T-cell (primary cell): ENCODE measurements around the gene NPM3. TPM values are rescaled to one million over a fixed set of nuclear protein-coding genes. Genes with fewer than 3 reads are reported as not detected.

ENCODE experiments used
- ATAC-seq, 4 experiments: fragments of 200-7000 bp in 3 of 4; fragments of 150-1000 bp in 1 of 4; cut with Tn5 transposase; replicated peaks in 1 of 4; 1 replicate in 3 of 4; 2 replicates in 1 of 4; pipeline ENCODE4 v1.10.0; 2021; ENCODE audit warnings: moderate library complexity in 3 of 4, mild to moderate bottlenecking in 2 of 4, moderate number of reproducible peaks in 1 of 4
- CTCF ChIA-PET, 2 donors: fragments of 300-600 bp; sonication (Branson Sonifier 250); formaldehyde crosslinking; loops; one replicate each; lab custom pipeline; 2022; ENCODE audit warnings: antibody characterized with exemption in 2 of 2; lab: Charles Lee
- POLR2A ChIA-PET, 2 donors: fragments of 300-600 bp; sonication (Branson Sonifier 250); formaldehyde crosslinking; loops; one replicate each; lab custom pipeline; 2022; ENCODE audit warnings: antibody characterized with exemption in 2 of 2; lab: Charles Lee
- DNase-seq, 35 experiments: peaks; one replicate each; pipeline versions ENCODE4 v3.0.0 to v3.0.0-alpha.2; 2013 to 2023
- H3K27ac ChIP-seq: one replicate; pipeline ENCODE4 v1.5.1; 2013; ENCODE audit warnings: low read length
- H3K27me3 ChIP-seq, 2 experiments: replicated peaks in 1 of 2; 1 replicate in 1 of 2; 2 replicates in 1 of 2; pipeline versions ENCODE4 v1.6.1 to v1.7.0; 2013; ENCODE audit warnings: low read length in 1 of 2, mixed read lengths in 1 of 2; ENCODE audit not compliant: control insufficient read depth in 2 of 2, insufficient read depth in 2 of 2; ENCODE audit errors: extremely low read depth in 1 of 2
- H3K36me3 ChIP-seq, 2 donors: 1 replicate in 1 of 2; 2 replicates in 1 of 2; pipeline versions ENCODE4 v1.6.1 to v1.7.0; 2013; ENCODE audit warnings: low read length in 1 of 2; ENCODE audit not compliant: control insufficient read depth in 2 of 2, insufficient read depth in 1 of 2; ENCODE audit errors: extremely low read depth in 1 of 2
- H3K4me1 ChIP-seq, 2 experiments: 1 replicate in 1 of 2; 2 replicates in 1 of 2; pipeline versions ENCODE4 v1.6.1 to v1.7.0; 2013; ENCODE audit warnings: low read length in 2 of 2, mixed read lengths in 1 of 2; ENCODE audit not compliant: insufficient read depth in 2 of 2, control insufficient read depth in 1 of 2; ENCODE audit errors: extremely low read depth in 1 of 2
- H3K4me3 ChIP-seq, 2 donors: 1 replicate in 1 of 2; 2 replicates in 1 of 2; pipeline versions ENCODE4 v1.5.1 to v1.7.0; 2013; ENCODE audit warnings: mild to moderate bottlenecking in 2 of 2, low read length in 1 of 2, moderate library complexity in 1 of 2; ENCODE audit not compliant: control insufficient read depth in 1 of 2; ENCODE audit errors: extremely low read depth in 1 of 2
- H3K9me3 ChIP-seq: 2 replicates; pipeline ENCODE4 v1.7.0; 2013
- H3K27ac Mint-ChIP-seq, 2 donors: one replicate each; pipeline ENCODE4 v1.8.0; 2020 to 2021; ENCODE audit warnings: mild to moderate bottlenecking in 2 of 2, mixed read lengths in 2 of 2
- H3K27me3 Mint-ChIP-seq, 2 donors: one replicate each; pipeline ENCODE4 v1.8.0; 2021 to 2022; ENCODE audit warnings: mixed read lengths in 2 of 2
- H3K36me3 Mint-ChIP-seq: one replicate; pipeline ENCODE4 v1.8.0; 2021; ENCODE audit warnings: mixed read lengths
- H3K4me1 Mint-ChIP-seq, 3 donors: one replicate each; pipeline ENCODE4 v1.8.0; 2020 to 2022; ENCODE audit warnings: mixed read lengths in 3 of 3, mild to moderate bottlenecking in 1 of 3
- H3K4me3 Mint-ChIP-seq, 3 donors: one replicate each; pipeline ENCODE4 v1.8.0; 2020 to 2022; ENCODE audit warnings: mild to moderate bottlenecking in 3 of 3, mixed read lengths in 3 of 3, moderate library complexity in 3 of 3
- H3K9me3 Mint-ChIP-seq, 3 donors: one replicate each; pipeline ENCODE4 v1.8.0; 2020 to 2022; ENCODE audit warnings: mixed read lengths in 3 of 3
- WGBS: methylation state at CpG from one replicate; pipeline ENCODE4 v1.1.5; 2013; ENCODE audit warnings: missing lambda C conversion rate; ENCODE audit not compliant: insufficient coverage; 5-methylcytosine and 5-hydroxymethylcytosine counted together
- total RNA-seq, 35 experiments: library from RNA in 6 of 35; stranded (reverse) in 6 of 35; fragments of 120-200 nt in 1 of 35; gene quantifications; one replicate each; pipeline versions ENCODE4 v1.2.1 to v1.2.4 and lab custom pipeline; 2013 to 2026

NPM3 gene, protein sequence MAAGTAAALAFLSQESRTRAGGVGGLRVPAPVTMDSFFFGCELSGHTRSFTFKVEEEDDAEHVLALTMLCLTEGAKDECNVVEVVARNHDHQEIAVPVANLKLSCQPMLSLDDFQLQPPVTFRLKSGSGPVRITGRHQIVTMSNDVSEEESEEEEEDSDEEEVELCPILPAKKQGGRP
- total RNA-seq = 10 to 100 TPM; 13.1 to 29.7 (median 26.0) TPM
- total RNA-seq (2013) = 28.7 TPM
- 5.0 to 121 (median 10.6) reads per million in 29 experiments for total RNA-seq (lab: John Stamatoyannopoulos, UW)

DNA sequence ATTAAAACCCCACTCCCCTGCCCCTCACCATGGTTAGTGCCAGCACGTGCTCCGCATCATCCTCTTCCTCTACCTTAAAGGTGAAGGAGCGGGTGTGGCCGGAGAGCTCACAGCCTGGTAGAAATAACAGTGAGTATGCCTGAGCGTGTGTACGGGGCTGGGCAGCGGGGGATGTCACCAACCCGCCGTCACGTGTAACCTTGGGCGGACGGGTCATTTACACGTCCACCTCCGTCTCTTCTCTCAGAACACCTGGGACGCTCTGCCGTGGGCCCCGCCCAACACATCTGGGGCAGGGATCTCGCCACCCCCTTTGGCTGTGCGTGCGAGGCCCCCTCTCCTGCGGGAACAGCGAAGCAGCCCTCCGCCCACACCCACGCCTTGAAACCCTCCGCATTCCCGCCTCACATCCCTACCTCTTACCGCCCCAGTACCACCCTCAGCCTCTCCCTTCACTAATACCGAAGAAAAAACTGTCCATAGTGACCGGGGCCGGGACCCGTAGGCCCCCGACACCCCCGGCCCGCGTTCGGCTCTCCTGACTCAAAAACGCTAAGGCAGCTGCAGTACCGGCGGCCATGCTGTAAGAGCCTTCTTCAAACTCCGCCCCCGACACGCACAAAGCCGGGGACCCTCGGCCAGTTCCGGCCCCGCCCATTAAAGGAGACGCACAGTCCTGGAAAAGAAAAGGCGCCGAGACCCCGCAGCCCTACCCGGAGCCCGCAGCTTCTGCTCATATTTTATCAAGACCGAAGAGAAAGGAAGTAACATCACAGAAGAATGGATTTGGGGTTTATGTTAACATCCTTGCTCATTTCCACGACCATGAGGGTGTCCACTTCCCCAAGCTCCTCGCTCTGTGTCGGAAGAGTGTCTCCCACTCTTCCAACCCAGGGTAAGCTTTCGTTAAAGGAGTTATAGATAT, at the start of gene NPM3:
NPM3 (minus strand) TSS at position 636 of the 925 bp plus-strand sequence; CDS start at position 580, 56 bp downstream.
- Histone ChIP-seq H3K4me3 (peak within 1 kb of the TSS; percentile 67 to 95), H3K27ac (peak within 1 kb of the TSS; percentile 68), H3K4me1 (peaks cover 27 to 55% of the 10 kb centered on the region in 2 experiments), H3K27me3 (peaks cover 3 to 24% of the 10 kb centered on the region in 2 experiments), H3K9me3 (no peaks in the 10 kb centered on the region), H3K36me3 (peaks cover 7 to 33% of the 10 kb centered on the region in 2 donors)
- H3K36me3 Mint-ChIP-seq = peaks cover 19% of the 10 kb centered on the region
- H3K4me3 Mint-ChIP-seq = peak within 1 kb of the TSS; percentile 97 to 100 (median 100)
- H3K9me3 Mint-ChIP-seq = no peaks in the 10 kb centered on the region
- DNase-seq (peak; percentile 59 to 83 (median 75)), ATAC-seq (peak; percentile 78 to 80 (median 79))
- under 1% methylated on average over 36 of the region's 57 CpGs for WGBS
- H3K4me1 Mint-ChIP-seq = peaks cover 63 to 73% (median 71%) of the 10 kb centered on the region in 3 donors
- peaks cover 9% of the 10 kb centered on the region in 2 donors for H3K27me3 Mint-ChIP-seq
- POLR2A ChIA-PET = interaction anchor here (0.6 to 1.1 kb wide), 6 partner anchors 14 to 1511 kb away, joined by 3 to 10 read pairs (median 4); partner anchors contain the start of gene OGA (in 2 of the 2)
- H3K27ac Mint-ChIP-seq = peak within 1 kb of the TSS; percentile 94
- CTCF ChIA-PET = interaction anchor here in 1 of 2 donors (0.5 to 2.2 kb wide), 5 partner anchors 12 to 302 kb away, joined by 3 to 9 read pairs (median 3); partner anchors contain the start of gene OGA

DNA sequence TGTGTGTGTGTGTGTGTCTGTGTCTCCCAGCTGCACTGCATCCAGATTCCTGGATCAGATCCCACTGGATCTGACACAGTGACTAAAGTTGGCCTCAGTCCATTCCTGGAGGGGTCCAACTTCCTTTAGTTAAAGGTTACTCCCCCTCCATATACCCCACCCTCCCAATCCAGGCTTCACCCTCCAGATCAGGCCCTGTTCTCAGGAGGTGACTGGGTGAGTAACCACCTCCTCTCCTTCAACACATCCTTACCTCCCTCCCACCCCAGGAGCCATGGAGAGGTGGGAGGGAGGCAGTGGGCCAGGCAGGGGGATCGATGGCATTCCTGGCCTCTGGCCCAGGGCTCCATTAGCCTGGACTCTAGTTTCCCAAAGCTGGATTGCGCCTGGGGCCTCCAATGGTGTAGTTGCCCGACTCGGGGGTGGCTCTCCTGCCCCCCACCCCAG, 49.1 kb upstream of the NPM3 start:
- H3K9me3 ChIP-seq = no peaks in the 10 kb centered on the region
- H3K36me3 Mint-ChIP-seq = no peaks in the 10 kb centered on the region
- H3K27ac Mint-ChIP-seq = peak overlapping the region; percentile 93 to 98
- DNase-seq = no peak
- no peaks in the 10 kb centered on the region for H3K9me3 Mint-ChIP-seq
- no peak overlapping the region for H3K4me3 ChIP-seq
- ChIA-PET CTCF (interaction anchor here (1.0 to 1.6 kb wide), 3 partner anchors 9 to 14 kb away, joined by 3 to 5 read pairs (median 5); partner anchors contain the start of gene OGA (in 1 of the 2)), POLR2A (no interaction called here)
- H3K36me3 ChIP-seq = peaks cover 0 to 5% of the 10 kb centered on the region in 2 donors
- ATAC-seq = no peak
- H3K27me3 ChIP-seq = no peaks in the 10 kb centered on the region
- H3K4me1 ChIP-seq = peaks cover 45 to 79% of the 10 kb centered on the region in 2 experiments
- H3K27ac ChIP-seq = peak overlapping the region; percentile 93
- 95% methylated on average over 3 of the region's 4 CpGs for WGBS
- peak overlapping the region in 1 of 3 donors; percentile 94 for H3K4me3 Mint-ChIP-seq
- H3K27me3 Mint-ChIP-seq = no peaks in the 10 kb centered on the region
- H3K4me1 Mint-ChIP-seq = peaks cover 59 to 65% (median 60%) of the 10 kb centered on the region in 3 donors

DNA sequence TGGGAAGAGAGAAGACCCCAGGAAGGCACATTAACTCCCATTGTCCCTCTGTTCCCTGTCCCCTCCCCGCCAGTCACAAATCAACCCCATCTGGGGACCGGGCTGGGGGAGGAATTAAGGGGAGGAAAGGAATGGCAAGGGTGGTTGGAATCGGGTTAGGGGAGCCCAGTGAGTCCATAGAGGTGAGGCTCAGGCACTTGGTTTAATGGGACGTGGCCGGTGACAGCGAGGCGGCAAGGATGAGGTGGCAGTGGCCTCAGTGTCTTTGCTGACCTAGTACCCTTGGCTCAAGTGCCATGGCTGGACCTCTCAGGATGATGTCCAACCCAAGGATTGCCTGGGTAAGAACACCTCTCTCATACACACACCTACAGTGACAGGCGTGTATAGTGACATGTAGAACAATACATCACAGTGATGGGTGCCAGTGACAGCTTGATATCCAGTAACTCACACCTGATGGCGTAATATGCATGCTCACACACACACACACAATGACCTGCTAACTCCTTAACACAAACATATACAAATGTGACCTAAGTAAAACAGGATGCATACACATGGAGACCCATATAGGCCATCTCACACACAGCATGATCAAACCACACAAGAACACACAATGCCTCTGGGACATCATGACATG, 48.0 kb upstream of the NPM3 start:
- no peaks in the 10 kb centered on the region for H3K27me3 Mint-ChIP-seq
- Histone ChIP-seq H3K4me3 (peak overlapping the region; percentile 28 to 54), H3K27me3 (no peaks in the 10 kb centered on the region), H3K9me3 (no peaks in the 10 kb centered on the region), H3K36me3 (peaks cover 0 to 5% of the 10 kb centered on the region in 2 donors), H3K4me1 (peaks cover 45 to 77% of the 10 kb centered on the region in 2 experiments), H3K27ac (peak overlapping the region; percentile 93)
- no peak for ATAC-seq
- peak overlapping the region; percentile 98 to 99 for H3K27ac Mint-ChIP-seq
- no peaks in the 10 kb centered on the region for H3K36me3 Mint-ChIP-seq
- CTCF ChIA-PET = interaction anchor here (0.6 to 1.6 kb wide), 3 partner anchors 9 to 612 kb away, joined by 3 to 9 read pairs (median 5); no protein-coding TSS in a partner anchor
- POLR2A ChIA-PET = no interaction called here
- WGBS = 51% methylated on average over 2 of the region's 9 CpGs
- no peaks in the 10 kb centered on the region for H3K9me3 Mint-ChIP-seq
- DNase-seq = no peak
- peak overlapping the region; percentile 78 to 94 (median 80) for H3K4me3 Mint-ChIP-seq
- H3K4me1 Mint-ChIP-seq = peaks cover 59 to 63% (median 60%) of the 10 kb centered on the region in 3 donors

DNA sequence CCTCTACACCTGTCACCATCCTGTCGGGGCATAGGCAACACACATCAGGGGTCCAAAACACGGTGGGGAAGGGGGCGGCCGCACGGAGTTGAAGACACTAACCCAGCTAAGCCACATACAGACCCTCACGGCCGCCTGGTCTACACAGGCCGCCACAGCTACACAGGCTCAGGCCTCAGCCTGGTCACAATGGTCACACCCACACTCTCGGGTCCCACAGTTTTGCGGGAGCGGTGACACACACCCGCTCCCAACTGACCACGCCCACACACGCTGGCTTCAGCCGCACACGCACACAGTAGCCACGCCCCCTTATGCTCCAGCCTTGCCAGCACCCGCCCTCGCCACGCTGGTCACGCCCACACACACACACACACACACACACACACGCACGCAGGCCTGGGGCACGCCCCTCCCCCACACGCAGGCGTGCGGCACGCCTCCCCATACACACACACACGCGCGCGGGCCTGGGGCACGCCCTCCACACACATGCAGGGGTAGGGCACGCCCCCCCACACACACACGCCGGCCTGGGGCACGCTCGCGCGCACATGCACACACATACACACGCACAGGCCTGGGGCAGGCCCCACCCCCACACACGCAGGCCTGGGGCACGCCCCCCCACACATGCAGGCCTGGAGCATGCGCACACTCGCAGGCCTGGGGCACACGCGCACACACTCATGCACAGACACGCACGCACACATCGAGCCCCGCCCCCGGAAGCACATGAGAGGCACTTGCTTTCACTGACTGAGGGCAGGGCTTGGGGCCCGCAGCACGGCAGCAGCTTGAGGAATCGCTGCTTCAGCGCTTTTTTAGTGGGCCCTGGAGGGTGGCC, 47.3 kb upstream of the NPM3 start:
- peaks cover 42 to 70% of the 10 kb centered on the region in 2 experiments for H3K4me1 ChIP-seq
- H3K9me3 ChIP-seq = no peaks in the 10 kb centered on the region
- POLR2A ChIA-PET = no interaction called here
- H3K36me3 Mint-ChIP-seq = no peaks in the 10 kb centered on the region
- no peaks in the 10 kb centered on the region for H3K27me3 ChIP-seq
- peak; percentile 79 to 82 (median 80) for ATAC-seq
- peak overlapping the region; percentile 98 to 99 for H3K27ac Mint-ChIP-seq
- H3K4me1 Mint-ChIP-seq = peaks cover 52 to 58% (median 54%) of the 10 kb centered on the region in 3 donors
- no peaks in the 10 kb centered on the region for H3K9me3 Mint-ChIP-seq
- DNase-seq = peak; percentile 87 to 97 (median 93)
- H3K27me3 Mint-ChIP-seq = no peaks in the 10 kb centered on the region
- CTCF ChIA-PET = interaction anchor here in 1 of 2 donors (1.4 to 1.5 kb wide), 2 partner anchors 9 to 10 kb away, joined by 4 to 9 read pairs; no protein-coding TSS in a partner anchor
- H3K27ac ChIP-seq = peak overlapping the region; percentile 93
- peak overlapping the region; percentile 78 to 94 (median 80) for H3K4me3 Mint-ChIP-seq
- peaks cover 0 to 5% of the 10 kb centered on the region in 2 donors for H3K36me3 ChIP-seq
- 3% methylated on average over 39 of the region's 56 CpGs for WGBS
- peak overlapping the region; percentile 28 to 54 for H3K4me3 ChIP-seq

DNA sequence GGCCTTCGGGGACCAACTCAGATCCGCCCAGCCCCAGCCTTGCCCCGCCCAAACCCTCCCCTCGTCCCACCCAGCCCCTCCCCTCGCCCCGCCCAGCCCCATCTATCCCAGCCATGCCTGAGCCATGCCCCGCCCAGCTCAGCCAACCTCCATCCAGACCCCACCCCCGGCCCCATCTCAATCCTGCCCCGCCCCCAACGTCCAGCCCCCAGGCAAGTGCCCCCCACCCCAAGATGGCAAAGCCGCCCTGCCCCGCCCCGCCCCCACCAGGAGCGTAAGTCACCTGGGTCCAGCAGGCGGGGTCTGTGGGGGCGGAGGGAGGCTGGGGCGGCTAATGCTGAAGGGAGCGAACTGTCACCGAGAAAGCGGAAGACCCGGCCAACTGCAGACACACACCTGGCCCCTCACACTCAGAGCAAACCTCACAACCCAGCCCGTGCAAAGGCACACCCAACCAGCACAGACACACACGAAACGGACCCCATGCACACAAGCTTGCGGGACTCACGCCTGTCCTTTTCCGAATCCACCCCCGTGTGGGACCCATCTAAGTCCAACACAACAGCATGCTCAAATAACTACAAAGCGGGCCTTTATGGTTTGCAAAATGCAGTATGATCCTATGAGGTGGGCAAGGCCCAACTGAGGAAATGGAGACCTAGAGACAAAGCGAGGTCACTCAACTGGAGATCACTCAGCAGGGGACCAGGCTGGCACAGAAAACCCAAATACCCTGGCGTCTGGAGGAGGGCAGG, 46.5 kb upstream of the NPM3 start:
- ChIA-PET POLR2A (no interaction called here), CTCF (interaction anchor here (0.6 to 1.4 kb wide), 3 partner anchors 11 to 34 kb away, joined by 4 read pairs; no protein-coding TSS in a partner anchor)
- Mint-ChIP-seq H3K9me3 (no peaks in the 10 kb centered on the region), H3K4me3 (peak overlapping the region; percentile 78 to 94 (median 80)), H3K4me1 (peaks cover 44 to 52% (median 49%) of the 10 kb centered on the region in 3 donors), H3K36me3 (no peaks in the 10 kb centered on the region), H3K27ac (peak overlapping the region; percentile 98 to 99), H3K27me3 (no peaks in the 10 kb centered on the region)
- peak overlapping the region; percentile 93 for H3K27ac ChIP-seq
- H3K4me1 ChIP-seq = peaks cover 34 to 62% of the 10 kb centered on the region in 2 experiments
- no peaks in the 10 kb centered on the region for H3K27me3 ChIP-seq
- WGBS = 34% methylated on average over 8 of the region's 31 CpGs
- no peaks in the 10 kb centered on the region for H3K9me3 ChIP-seq
- peak; percentile 40 to 80 (median 66) for DNase-seq
- peak overlapping the region; percentile 28 to 54 for H3K4me3 ChIP-seq
- peak; percentile 9 to 36 (median 14) for ATAC-seq
- peaks cover 0 to 5% of the 10 kb centered on the region in 2 donors for H3K36me3 ChIP-seq
